Measurements from ENCODE around the gene OR2L5. TPM values are rescaled to one million over a fixed set of nuclear protein-coding genes. Genes with fewer than 3 reads are reported as not detected.

OR2L5 gene
- total RNA-seq, 1 donor from 2014 or later: not detected

DNA sequence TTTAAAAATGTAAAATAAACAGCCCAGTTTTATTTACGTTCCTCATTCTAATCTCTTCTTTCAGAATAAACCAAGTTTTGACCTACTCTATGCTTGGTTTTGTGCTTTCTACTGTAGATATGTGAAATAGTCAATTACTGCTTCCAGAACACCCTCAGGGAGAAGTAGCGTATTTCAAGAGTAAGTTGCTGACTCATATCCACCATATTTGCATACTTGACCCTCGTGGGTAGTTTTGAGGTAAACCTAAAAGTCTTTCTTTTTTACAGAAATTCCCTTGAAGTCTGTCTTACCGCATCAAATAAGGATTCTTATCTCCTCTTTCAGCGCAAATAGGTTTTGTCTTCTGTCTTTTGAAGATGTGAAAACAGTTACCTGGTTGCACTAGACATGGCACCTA, 31.7 kb downstream of the OR2L5 start:
- H3K36me3 ChIP-seq: no peaks in the 10 kb centered on the region
- H3K4me1 Mint-ChIP-seq: no peaks in the 10 kb centered on the region
- TF ChIP-seq, protein P1, sequence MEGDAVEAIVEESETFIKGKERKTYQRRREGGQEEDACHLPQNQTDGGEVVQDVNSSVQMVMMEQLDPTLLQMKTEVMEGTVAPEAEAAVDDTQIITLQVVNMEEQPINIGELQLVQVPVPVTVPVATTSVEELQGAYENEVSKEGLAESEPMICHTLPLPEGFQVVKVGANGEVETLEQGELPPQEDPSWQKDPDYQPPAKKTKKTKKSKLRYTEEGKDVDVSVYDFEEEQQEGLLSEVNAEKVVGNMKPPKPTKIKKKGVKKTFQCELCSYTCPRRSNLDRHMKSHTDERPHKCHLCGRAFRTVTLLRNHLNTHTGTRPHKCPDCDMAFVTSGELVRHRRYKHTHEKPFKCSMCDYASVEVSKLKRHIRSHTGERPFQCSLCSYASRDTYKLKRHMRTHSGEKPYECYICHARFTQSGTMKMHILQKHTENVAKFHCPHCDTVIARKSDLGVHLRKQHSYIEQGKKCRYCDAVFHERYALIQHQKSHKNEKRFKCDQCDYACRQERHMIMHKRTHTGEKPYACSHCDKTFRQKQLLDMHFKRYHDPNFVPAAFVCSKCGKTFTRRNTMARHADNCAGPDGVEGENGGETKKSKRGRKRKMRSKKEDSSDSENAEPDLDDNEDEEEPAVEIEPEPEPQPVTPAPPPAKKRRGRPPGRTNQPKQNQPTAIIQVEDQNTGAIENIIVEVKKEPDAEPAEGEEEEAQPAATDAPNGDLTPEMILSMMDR (IDR thresholded peaks at IDR 0.05): no peak
- TF ChIP-seq EZH2phosphoT487 (IDR thresholded peaks at IDR 0.05): no peak
- no peak for TF ChIP-seq EZH2 (IDR thresholded peaks at IDR 0.05)
- H3K4me2 ChIP-seq: no peak overlapping the region
- H3K27ac ChIP-seq: no peak overlapping the region
- H3K27me3 ChIP-seq: no peaks in the 10 kb centered on the region
- no peak overlapping the region for H2AFZ ChIP-seq (replicated peaks)
- H4K20me1 ChIP-seq (ENCODE audit: low read depth): no peaks in the 10 kb centered on the region
- peaks cover 23% of the 10 kb centered on the region for H3K9me3 ChIP-seq (ENCODE audit: low read depth)
- H3K4me1 ChIP-seq: no peaks in the 10 kb centered on the region
- no peaks in the 10 kb centered on the region for H3K79me2 ChIP-seq (ENCODE audit: low read depth)
- H3K4me3 ChIP-seq: no peak overlapping the region
- no peak overlapping the region for H3K27ac Mint-ChIP-seq
- no peaks in the 10 kb centered on the region for H3K27me3 Mint-ChIP-seq (ENCODE audit: insufficient read depth, low read depth)
- no peak for DNase-seq (ENCODE audit: low spot score)
- H3F3A ChIP-seq (ENCODE audit: low read depth): no peaks in the 10 kb centered on the region
- no peak overlapping the region for H3K4me3 Mint-ChIP-seq
- peaks cover 25% of the 10 kb centered on the region for H3K9me3 Mint-ChIP-seq
- no peaks in the 10 kb centered on the region for H3K36me3 Mint-ChIP-seq
- H3K9ac ChIP-seq: no peak overlapping the region

DNA sequence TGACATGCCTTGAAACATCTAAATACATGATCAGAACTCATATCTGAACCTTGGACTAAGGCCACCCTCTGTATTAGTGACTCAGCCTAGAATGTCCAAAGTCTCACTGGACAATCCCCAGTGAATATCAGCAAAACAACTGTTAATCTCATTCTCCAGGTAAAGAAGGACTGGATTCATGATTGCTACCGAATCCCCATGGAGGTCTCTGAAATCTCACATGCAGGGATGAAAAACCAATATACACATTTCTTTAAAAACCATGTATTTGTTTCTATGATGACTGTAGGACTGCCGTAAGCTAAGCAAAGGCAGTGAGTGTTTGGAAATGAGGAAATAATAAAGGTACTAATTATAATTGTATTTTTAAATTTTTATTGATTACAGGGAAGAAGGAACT, 33.1 kb downstream of the OR2L5 start, which contains the start of gene OR2L3:
TSS of gene OR2L3 (plus strand) at position 301 of the 400 bp plus-strand sequence. CDS start 13,846 bp downstream, outside the sequence.
- H3K9me3 ChIP-seq (ENCODE audit: low read depth): peaks cover 23% of the 10 kb centered on the region

DNA sequence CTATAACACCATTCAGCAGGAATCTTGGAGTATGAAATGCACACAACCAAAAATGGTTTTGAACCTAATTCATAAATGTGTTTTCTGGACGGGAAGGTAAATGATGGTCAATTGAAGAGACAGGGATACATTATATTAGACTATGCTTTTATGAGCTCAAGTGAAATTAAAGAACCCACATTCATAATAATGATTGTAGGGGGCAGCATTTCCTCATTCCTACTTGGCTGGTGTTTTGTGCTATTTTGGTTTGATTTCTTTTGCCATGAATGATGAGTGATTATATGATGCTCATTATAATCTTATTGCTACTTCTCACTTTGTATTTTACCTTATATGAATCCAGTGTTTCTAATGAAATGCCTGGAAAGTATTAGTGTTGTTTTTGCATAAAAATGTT, 33.5 kb downstream of the OR2L5 start:
- Histone ChIP-seq H3K4me1 (no peaks in the 10 kb centered on the region), H3K79me2 (ENCODE audit: low read depth) (no peaks in the 10 kb centered on the region), H3K27me3 (no peaks in the 10 kb centered on the region), H3K4me2 (no peak overlapping the region), H4K20me1 (ENCODE audit: low read depth) (no peaks in the 10 kb centered on the region), H3K27ac (no peak overlapping the region), H3K9ac (no peak overlapping the region), H3K4me3 (no peak overlapping the region), H3F3A (ENCODE audit: low read depth) (no peaks in the 10 kb centered on the region), H3K36me3 (no peaks in the 10 kb centered on the region), H3K9me3 (ENCODE audit: low read depth) (peaks cover 26% of the 10 kb centered on the region), H2AFZ (replicated peaks) (no peak overlapping the region)
- no peak overlapping the region for H3K27ac Mint-ChIP-seq
- no peak for DNase-seq (ENCODE audit: low spot score)
- peaks cover 24% of the 10 kb centered on the region for H3K9me3 Mint-ChIP-seq
- H3K4me1 Mint-ChIP-seq: no peaks in the 10 kb centered on the region
- TF ChIP-seq EZH2phosphoT487 (IDR thresholded peaks at IDR 0.05): no peak
- TF ChIP-seq, protein P1 (IDR thresholded peaks at IDR 0.05): no peak
- no peaks in the 10 kb centered on the region for H3K27me3 Mint-ChIP-seq (ENCODE audit: insufficient read depth, low read depth)
- H3K4me3 Mint-ChIP-seq: no peak overlapping the region
- H3K36me3 Mint-ChIP-seq: no peaks in the 10 kb centered on the region

More for the DNA sequence above, 33.1 kb downstream of the OR2L5 start, which contains the start of gene OR2L3:
- Mint-ChIP-seq H3K9me3 (peaks cover 24% of the 10 kb centered on the region), H3K4me3 (no peak within 1 kb of the TSS), H3K27me3 (ENCODE audit: insufficient read depth, low read depth) (no peaks in the 10 kb centered on the region), H3K27ac (no peak within 1 kb of the TSS), H3K4me1 (no peaks in the 10 kb centered on the region), H3K36me3 (no peaks in the 10 kb centered on the region)
- TF ChIP-seq, protein P1 (IDR thresholded peaks at IDR 0.05): no peak
- no peak for TF ChIP-seq EZH2 (IDR thresholded peaks at IDR 0.05)
- no peak for TF ChIP-seq EZH2phosphoT487 (IDR thresholded peaks at IDR 0.05)
- Histone ChIP-seq H3K4me2 (no peak within 1 kb of the TSS), H3K79me2 (ENCODE audit: low read depth) (no peaks in the 10 kb centered on the region), H3K9ac (no peak within 1 kb of the TSS), H4K20me1 (ENCODE audit: low read depth) (no peaks in the 10 kb centered on the region), H2AFZ (replicated peaks) (no peak within 1 kb of the TSS), H3K36me3 (no peaks in the 10 kb centered on the region), H3K27ac (no peak within 1 kb of the TSS), H3K4me3 (no peak within 1 kb of the TSS), H3K4me1 (no peaks in the 10 kb centered on the region), H3K27me3 (no peaks in the 10 kb centered on the region), H3F3A (ENCODE audit: low read depth) (no peaks in the 10 kb centered on the region)
- no peak for DNase-seq (ENCODE audit: low spot score)
